Hematopoietic multipotent progenitor cell treated with erythropoietin and hydrocortisone succinate and interleukin-3 and kit ligand, for 6 days (in vitro differentiated cells): Measurements from ENCODE around the gene MYO10.
"Not testable (repeated sequence)": the region's sequence is repeated elsewhere in the genome, so short reads cannot be mapped to it uniquely, and the experiment has no call there.

Experiments used
- DNase-seq: peaks from one replicate; pipeline ENCODE4 v3.0.0-alpha.2; 2015

Gene MYO10

DNA sequence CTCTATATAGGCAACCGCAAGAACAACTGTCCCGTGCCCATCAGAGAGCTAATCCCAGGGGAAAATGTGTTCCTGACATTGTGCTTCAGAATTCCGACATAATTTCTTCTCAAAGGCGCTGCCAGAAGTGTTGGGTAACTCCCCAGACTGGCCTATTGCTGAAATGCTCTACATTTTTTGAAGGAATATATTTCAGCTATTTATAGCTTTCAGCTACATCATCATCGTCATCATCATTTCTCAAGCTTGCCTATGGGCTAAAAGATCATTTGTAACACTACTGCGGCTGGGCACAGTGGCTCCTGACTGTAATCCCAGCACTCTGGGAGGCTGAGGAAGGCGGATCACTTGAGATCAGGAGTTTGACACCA, 49.7 kb downstream of the MYO10 start:
- no peak for DNase-seq

- no peak for DNase-seq
Observed at GRCh38 chr5:16885635-16886365, 50.3 kb downstream of the MYO10 start.

DNA sequence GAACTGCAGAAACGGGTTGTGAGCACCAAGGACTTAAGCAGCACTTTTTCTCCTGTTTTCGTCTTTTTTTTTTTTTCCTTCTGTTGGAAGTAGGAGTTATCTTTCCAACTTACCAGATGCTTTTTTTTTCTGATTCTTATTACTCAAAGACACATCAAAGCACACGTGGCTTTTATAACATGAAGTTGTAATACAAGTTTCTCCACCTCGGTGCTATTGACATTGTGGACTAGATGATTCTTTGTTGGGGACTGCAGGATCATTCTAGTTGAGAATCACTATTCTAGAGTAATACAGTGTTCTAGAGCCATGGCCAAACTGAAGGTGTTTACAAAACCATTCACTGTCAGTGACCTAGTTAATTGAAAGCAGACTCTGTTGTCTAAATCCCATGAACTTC, 51.5 kb downstream of the MYO10 start:
- no peak for DNase-seq

DNA sequence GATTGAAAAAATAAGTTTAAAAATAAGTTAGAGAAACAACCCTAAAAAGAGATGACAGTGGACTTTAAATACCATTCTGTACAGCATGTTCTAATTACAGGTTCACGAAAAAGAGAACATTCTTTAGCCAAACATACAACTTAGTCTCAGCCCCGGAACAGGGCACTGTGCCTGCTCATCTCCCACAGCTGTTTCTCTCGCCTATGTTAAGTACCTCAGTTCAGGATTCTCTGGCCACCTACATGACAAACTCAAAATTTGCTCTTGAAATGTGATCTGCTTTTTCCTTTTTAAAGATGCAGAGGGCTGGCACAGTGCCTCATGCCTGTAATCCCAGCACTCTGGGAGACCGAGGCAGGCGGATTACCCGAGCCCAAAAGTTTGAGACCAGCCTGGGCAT, 52.3 kb downstream of the MYO10 start:
- no peak for DNase-seq

- DNase-seq: no peak
Observed at GRCh38 chr5:16883176-16883575, 52.9 kb downstream of the MYO10 start.

DNA sequence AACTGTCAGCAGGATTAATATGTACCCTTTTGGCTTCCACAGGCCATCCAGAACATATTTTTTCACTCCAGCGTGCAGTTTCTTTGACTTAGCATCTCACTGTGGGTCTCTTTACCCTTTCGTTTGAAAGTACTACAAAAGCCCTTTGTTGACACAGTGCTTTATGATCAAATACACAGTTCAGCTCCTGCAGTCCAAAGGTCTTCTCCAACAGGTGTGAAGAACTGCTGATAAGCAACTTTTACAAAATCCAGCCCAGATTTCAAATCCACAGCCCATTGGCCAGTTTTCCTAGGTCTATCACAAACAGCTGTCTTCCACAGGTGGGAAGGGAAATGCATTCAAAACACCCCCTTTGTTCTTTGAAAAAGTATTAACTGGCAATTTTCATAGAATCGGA, 54.8 kb downstream of the MYO10 start:
- no peak for DNase-seq

DNA sequence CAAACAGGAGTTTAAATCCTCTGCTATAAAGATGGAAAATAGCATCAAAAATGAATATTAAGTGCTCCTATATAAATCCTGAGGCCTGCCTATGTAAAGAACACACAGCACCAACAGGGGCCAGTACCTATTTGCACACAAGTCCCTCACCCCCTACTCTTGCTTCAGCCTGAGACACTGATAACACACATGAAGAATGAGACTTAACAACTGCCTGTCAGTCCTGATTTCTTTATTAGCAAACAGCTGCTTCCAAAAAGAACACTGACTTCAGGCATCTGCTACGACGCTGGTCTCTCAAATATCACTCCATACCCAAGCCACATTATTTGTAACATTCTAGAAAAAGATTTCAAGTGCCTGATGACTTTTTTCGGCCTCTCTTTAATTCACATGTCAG, 55.5 kb downstream of the MYO10 start:
- DNase-seq: no peak

DNA sequence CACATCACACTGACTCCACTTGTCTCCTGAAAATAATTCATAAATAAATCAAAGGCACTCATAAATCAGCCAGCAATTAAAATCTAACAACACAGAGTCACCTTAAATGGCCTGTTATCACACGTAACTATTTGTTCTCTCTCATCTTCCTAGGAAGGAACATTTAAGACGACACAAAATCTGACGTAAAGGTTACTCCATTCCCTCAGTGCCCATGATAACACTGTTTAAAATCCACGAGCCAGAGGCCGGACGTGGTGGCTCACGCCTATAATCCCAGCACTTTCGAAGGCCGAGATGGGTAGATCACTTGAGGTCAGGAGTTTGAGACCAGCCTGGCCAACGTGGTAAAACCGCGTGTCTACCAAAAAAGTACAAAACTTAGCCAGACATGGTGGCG, 56.4 kb downstream of the MYO10 start:
- no peak for DNase-seq

- DNase-seq: no peak
Observed at GRCh38 chr5:16879191-16879590, 56.9 kb downstream of the MYO10 start.

DNA sequence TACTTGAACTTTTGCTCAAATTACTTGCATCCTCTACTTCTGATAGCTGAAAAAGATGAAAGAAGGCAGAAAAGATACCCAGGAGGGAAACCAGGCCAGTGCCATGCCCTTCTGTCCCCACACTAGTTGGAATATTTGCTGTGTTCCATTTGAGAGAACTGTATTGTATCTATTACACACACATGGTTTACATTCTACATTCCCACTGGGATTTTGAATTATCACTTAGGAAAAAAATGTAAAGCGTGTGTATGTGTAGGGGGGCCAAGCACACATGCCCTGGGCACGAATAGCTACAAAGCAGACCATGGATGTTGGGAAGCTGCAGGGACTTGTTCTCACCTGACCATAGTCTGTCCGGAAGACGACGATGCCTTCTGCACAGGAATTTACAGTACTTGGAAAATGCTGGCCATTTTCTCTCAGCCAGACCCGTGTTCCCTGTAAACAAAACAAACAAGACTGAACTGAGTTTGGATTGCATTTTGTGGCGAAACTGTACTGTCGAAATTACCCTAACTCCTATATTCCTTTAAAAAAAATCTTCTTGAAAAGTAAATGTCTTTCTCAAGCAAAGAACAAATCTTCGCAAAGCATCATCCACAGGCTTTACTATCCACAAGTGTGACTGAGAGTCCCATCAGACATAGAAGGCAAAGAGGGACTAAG, 58.7 kb downstream of the MYO10 start:
- no peak for DNase-seq

DNA sequence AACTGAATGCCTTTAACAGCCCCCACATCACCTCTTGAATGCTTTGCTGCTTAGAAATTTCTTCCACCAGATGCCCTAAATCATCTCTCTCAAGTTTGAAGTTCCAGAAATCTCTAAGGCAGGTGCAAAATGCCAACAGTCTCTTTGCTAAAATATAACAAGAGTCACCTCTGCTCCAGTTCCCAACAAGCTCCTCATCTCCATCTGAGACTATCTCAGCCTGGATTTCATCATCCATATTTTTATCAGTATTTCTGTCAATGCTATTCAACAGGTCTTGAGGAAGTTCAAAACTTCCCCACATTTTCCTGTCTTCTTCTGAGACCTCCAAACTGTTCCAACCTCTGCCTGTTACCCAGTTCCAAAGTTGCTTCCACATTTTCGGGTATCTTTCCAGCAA, 61.7 kb downstream of the MYO10 start:
- not testable (repeated sequence) for DNase-seq

GRCh38 chr5:16871746-16872339, 64.2 kb downstream of the MYO10 start:
- DNase-seq: no peak

GRCh38 chr5:16870878-16871277, 65.2 kb downstream of the MYO10 start:
- DNase-seq: no peak

GRCh38 chr5:16869821-16870796, 66.0 kb downstream of the MYO10 start:
- DNase-seq: no peak

DNA sequence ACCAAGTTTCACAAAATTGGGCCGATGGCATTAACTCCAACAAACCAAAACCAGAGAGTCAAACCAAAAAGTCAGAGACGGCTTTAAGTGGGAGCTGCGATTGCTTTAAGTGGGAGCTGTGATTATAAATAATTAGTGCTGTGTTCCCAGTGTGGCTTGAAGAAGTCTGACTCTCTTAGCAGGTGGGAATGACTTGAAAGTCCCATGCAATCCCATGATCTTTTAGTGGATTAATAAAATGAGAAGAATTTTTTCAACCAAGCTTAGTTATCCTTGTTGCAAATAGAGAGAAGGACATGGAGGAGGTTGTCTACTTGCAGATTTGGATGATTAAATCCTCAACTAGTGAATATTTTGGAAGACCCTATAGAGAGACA, 68.5 kb downstream of the MYO10 start:
- no peak for DNase-seq

DNA sequence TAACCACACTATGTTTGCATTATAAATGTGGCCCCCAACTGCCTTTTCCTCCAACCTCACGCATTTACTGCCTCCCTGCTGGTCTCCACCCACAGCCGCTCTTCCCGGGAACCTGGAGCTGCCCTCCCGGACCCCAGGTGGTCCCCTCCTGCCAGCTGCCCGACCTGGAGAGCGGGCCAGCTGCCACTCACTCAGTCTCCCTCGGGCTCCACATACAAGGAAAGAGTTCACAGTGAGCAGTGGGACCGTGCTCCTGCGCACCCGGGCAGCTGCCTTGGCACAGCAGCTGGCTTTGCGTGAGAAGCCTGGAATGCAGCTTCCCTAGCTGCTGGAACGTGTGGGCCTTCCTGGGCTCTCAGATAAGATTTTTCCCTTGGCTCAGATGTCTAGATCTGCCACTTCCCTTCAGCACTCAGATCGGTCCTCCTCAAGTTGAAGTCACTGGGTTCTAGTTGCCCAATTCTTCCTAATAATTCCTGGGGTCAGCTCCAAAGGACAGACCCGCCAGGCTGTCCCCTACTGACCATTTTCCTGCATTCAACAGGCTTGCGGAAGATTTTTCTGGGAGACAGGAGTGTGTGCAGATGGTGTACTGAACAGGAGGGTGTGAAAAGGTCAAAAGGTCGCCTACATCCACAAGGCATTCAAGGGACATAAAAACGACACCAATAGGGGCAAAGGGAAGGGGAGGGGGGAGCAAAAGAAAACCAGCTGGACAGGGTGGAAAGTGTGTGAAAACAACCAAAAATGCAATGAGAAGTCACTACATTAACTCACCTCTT, 69.1 kb downstream of the MYO10 start:
- no peak for DNase-seq

DNA sequence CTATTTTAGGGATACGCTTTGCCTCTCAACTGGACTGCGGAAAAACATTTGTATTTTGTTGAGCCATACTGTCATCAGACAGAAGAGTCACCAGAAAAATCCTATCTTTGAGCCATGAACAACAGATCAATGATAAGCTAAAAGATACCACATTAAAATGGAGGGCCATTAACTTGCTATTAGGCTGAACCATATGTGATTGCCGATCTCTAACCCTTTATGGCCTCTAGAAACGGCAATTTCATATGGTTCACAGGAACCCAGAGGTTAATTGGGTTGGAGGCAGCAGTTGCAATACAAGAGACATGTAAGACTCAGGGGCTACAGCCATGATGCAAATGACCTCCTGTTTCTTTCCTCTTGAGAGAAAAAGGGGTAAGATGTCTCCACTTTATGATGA, 69.8 kb downstream of the MYO10 start:
- DNase-seq: no peak

DNA sequence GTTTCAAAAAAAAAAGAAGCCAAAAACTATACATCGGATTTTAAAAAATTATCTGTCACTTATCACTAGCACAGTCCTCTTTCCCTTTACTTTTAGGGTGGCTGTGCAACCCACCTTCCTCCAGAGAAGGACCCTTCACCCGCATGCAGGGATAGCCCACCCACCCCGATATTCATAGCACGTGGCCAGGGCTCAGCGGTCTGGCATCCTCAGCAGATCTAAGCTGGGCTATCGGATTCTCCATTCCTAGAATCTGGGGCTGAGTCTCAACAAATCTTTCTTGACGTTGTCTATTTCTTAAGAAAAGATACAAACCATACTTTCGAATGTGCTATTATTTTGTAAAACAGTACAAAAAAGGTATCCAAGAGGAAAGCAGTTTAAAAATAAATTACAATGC, 70.9 kb downstream of the MYO10 start:
- no peak for DNase-seq

DNA sequence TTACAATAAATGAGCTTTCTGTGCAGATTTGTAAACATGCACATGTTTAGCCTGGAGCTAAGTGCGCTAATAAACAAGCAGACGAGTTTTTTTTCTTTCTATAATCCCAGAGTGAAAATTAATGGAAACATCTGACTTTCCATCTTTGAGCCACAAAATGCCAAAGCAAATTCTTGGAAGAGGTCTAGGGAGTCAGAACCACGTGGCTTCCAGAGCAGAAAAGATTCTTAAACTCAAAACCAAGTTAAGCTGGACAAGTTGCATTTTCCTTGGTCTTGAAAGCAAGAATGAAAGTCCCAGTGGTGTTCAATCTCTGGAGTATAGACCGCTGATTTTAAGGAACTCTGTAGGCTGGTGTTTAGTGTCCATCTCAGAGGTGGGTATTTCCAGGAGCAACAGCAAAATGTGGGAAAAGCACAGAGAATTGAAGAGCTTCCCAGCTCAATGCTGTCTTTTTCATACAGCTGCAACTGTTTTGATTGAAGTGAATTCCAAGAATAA, 71.4 kb downstream of the MYO10 start:
- DNase-seq: no peak

- no peak for DNase-seq
Observed at GRCh38 chr5:16863469-16863946, 72.6 kb downstream of the MYO10 start.

DNA sequence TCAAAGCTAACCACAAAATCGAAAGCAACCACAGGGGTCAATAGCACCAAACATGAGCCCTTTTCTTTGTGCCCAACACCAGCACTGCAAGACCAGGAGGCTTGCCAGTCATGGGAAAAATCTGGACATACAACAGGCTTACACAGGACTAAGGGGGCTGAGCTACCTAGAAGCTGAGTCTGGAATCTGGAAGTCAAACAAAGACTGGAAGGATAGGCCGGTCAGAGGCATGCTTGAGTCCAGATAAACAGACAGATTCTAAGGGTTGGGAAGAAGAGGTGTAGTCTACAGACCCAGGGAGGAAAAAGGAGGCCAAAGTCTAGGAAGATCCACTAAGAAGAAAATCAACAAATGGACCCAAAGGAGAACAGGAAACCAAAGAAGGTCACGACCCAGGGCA, 73.3 kb downstream of the MYO10 start:
- no peak for DNase-seq

GRCh38 chr5:16859346-16859745, 76.7 kb downstream of the MYO10 start:
- DNase-seq: no peak
